ENCODE results near the gene PRPSAP1.

Gene PRPSAP1, protein sequence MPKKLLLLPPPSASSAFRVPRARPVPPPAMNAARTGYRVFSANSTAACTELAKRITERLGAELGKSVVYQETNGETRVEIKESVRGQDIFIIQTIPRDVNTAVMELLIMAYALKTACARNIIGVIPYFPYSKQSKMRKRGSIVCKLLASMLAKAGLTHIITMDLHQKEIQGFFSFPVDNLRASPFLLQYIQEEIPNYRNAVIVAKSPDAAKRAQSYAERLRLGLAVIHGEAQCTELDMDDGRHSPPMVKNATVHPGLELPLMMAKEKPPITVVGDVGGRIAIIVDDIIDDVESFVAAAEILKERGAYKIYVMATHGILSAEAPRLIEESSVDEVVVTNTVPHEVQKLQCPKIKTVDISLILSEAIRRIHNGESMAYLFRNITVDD

DNA sequence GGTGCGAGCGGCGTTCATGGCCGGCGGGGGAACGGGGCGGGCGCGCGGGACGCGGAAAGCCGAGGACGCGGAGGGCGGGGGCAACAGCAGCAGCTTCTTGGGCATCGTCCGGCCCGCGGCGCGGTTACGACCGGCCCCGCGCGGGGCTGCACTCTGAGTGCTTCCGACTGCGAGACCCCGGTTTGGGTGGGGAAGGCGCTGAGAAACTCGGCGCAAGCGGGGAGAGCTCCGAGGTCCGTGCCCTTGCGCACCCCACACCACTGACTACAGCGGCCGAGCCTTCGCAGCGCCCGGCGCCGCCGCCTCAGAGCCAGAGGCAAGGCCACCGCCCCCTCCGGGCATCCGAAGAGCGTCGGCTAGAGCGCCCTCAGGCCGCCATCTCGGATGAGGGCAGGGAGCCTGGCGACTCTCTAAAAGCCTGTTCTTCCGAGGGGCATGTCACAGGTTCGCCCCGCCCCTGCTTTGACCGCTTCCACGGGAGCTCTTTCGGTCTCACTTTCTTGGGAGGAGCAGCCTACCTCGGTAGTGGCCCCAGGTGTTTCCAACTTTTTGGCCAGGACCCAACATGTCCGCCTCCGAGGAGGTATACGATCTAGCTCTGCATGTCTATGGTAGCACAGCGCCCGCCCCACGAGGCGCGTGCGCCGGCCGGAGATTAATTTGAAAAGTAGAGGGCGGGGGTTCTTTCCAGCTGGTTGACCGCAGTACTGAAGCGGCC is at the start of gene PRPSAP1:
PRPSAP1 (minus strand) TSS at position 318 of the 718 bp plus-strand sequence; CDS start at position 105, 213 bp downstream.
- peak; percentile 65 to 66 for DNase-seq (ENCODE audit: low read depth in 2 of 2)

DNA sequence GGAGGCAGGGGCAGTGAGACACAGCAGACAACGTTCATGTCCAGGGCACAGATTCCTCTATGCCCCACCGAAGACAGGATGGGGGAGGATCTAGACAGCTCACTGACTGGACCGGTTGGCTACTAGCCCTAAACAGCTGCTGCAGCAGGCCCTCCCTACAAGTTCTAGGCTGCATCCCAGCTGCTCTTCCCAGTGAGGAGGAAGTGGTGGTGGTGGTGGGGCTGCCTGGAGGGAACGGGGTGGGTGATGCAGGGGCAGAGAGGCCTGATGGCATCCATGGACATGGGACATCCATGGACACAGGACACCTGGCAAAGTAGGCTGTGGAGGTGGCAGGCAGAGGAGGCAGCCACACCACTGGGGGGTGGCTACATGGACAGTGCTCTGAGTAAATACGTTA is 49.0 kb upstream of the PRPSAP1 start:
- DNase-seq (ENCODE audit: low read depth in 2 of 2): no peak

DNA sequence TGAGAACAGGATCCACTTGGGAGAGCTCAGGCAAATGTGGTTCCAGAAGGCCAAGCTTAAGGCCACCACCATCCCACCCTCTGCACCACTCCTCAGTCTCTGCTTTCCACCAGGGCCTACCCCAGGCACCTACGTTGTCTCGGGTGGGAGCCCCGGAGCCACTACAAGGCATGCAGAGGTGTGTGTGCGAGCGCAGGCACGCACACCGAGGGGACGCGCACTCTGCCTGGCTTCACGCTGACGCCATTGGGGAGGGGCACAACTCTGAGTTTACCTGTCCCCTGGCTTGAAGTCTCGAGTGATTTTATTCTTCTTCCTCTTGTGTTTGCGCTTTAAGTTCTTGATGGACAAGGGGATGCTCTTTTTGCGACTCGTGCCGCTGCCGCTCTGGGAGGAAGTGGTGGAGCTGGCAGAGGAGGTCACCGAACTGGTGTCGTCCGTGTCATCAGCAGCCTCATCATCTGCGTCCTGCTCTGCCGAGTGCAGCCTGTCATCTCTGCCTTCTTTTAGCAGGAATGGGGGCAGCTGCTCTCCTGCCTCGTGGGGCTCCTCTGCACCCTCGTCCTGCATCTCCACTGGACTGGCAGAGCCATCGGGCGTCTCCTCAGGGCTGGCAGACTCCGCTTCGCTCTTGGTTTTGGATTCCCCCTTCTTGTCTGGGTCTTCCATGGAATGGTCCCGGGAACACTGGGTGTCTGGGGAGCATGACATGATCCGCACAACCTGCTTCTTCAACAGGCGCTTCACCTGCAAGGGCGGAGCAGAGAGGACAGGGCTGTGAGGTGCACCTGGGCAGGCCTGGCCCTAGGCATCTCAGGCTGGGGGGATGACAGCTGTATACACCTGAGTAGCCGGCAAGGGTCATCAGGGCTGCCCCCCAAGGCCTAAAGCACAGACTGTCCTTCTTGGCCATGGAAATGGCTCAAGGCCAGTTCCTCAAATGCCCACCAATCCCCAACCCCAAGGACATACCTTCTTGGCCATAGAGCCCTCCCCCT is 45.8 kb upstream of the PRPSAP1 start:
- no peak for DNase-seq (ENCODE audit: low read depth in 2 of 2)

DNA sequence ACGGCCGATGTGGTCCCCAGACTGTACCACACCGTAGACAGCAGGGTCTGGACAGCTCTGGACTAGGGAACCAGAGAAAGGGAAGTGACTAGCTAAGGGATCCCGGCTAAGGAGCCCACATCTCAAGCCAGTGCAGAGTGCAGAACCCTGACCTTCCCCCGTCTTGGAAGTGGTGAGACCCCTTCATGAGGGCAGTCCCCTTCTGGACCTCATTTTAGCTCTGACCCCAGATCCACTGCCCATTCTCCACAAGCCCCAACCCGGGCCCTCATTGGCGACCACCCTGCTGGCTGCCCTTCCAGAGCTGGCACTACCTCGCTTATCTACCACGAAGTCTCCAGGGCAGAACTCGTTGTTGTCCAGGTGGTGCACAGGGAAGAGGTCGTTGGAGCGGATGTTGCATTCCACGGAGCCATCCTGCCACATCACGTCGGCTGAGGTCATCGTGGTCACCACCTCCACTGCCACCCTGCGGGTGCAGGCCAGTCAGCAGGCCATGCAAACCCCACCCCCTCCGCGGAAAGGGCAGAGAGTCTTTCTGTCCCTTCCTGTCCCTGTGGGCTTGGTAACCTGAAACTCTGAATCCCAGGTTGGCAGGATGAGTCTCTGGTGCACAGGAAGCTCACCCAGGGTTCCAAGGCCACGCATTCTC is 44.9 kb upstream of the PRPSAP1 start:
- DNase-seq (ENCODE audit: low read depth in 2 of 2): no peak

DNA sequence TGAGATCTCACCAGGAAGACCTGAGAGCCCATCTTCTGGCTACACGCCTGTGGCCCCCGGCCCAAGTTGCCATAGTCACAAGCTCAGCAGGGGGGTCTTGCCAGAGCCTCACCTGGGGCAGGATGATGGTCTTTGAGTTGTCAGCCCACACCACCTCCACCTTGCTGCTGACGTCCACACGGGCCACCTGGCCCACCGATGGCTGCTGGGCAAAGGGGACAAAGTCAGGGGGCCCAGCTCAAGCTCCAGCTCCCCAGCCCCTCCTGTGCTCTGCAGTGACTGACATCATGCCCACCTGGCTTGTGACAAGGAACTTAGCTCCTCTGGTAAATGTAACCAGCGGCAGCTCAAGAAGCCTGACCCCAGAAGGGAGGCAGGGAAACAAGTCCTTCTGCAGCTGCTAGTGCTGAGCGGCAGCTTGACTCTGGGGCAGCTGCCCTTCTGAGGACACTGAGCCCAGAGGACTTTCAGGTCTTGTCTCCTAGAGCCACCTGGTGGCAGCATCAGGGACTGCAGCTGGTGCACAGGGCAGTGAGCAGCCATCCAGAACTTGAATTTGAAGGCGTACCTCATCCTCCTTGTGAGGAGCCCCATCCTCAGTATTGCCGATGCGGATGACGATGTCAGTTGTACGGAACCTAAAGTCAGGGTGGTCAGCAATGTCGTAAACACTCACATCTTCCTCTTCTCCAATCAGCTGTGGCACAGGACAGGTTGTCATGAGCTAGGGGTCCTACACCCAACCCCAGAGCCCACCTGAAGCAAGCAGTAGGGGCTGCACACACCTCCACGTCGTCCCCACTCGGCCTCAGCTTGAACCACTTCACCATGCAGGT is 44.2 kb upstream of the PRPSAP1 start:
- peak; percentile 84 to 85 for DNase-seq (ENCODE audit: low read depth in 2 of 2)

DNA sequence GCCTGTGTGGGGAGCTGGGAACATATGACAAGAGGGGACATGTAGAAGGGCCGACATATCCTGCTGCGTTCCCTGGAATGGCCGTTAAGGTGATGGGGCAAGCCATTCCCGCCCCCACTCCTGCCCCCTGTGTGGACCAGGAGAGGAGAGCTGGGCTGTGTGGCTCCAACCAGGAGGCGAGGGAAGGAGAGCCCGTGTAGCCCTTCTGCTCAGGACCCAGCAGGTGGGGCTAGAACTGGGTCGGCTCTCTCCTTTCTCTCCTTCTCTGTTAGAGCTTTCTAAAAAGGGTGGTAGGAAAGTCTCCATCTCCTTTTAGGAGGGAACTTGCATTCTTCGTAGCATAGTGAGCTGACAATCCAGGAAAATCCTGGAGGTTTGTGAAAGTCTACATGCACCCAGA is 43.5 kb upstream of the PRPSAP1 start:
- no peak for DNase-seq (ENCODE audit: low read depth in 2 of 2)

DNA sequence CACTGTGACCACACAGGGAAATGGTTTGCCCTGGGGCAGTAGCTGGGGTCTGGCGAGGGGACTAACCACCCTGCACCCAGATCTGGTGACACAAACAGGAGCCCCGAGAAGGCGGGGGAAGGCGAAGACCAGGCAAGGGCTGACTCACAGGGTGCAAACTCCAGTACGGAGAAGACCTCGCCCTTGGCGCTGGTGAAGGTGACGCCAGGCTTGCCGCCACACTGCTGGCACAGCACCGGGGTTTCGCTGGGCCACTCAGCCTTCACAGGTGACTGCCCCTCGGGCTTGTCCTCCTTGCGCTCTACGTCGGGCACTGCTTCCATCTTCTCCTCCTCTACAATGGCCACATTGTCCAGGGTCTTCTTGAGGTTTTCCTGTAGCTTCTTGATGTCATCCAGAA is 42.3 kb upstream of the PRPSAP1 start:
- no peak for DNase-seq (ENCODE audit: low read depth in 2 of 2)

DNA sequence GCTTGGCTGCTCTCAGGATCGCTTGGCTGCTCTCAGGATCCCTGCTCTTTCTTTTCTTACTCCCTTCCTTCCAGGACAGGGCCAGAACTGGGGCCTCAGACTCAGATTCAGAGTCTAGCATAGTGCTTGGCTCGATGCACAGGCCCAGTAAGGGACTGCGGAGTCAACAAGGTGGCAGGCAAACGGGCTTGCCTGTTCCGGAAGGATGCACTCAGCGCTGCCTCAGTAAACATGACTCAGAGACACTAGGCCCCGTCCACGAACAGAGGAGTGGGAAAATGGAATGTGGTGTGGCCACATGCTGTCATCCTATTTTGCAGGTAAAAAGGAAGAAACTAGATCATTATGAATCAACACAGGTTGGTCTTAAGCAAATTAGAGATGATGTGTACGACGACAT is 40.5 kb upstream of the PRPSAP1 start:
- no peak for DNase-seq (ENCODE audit: low read depth in 2 of 2)

DNA sequence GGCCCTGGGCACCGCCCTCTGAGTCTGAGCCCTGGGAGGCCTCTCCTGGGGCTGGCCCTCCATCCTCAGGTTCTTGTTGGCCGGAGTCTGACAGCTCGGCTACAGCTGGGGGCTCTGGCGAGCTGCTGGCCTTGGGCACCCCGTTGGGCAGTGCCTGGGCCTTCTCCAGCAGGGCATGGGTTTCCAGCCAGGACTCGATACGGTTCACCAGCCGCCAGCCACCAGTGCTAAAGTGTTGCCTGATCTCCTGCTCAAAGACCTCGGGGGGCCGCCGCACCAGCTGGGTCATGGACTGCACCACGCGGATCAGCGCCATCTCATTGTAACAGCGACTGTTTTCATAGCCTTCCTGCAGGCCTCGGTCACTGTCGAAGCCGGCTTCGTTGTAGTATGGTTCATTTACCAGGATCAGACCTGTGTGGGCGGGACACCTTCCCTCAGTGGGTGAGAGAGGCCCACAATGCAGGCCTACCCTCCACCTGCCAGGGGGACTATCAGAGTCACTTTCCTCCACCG is 37.5 kb upstream of the PRPSAP1 start:
- DNase-seq (ENCODE audit: low read depth in 2 of 2): no peak

DNA sequence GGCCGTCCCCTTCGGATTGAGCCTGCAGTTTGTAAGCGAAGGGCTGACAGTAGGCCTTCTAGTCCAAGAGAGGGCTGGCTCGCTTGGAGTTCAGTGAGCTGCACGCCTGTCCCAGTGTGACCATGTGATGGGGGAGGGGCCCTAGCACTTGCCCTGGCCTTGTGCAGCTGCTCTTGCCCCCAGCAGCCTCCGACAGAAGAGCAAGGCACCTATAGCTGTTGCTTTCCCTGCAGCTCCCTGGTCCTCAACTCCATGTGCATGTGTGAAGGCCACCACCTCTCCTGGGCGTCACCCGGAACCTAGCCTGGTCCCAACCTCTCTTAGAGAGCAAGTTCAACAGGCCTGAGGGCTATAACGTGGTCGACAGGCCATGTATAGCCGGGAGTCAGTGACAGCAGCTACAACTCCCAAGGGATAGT is 36.3 kb upstream of the PRPSAP1 start:
- no peak for DNase-seq (ENCODE audit: low read depth in 2 of 2)

DNA sequence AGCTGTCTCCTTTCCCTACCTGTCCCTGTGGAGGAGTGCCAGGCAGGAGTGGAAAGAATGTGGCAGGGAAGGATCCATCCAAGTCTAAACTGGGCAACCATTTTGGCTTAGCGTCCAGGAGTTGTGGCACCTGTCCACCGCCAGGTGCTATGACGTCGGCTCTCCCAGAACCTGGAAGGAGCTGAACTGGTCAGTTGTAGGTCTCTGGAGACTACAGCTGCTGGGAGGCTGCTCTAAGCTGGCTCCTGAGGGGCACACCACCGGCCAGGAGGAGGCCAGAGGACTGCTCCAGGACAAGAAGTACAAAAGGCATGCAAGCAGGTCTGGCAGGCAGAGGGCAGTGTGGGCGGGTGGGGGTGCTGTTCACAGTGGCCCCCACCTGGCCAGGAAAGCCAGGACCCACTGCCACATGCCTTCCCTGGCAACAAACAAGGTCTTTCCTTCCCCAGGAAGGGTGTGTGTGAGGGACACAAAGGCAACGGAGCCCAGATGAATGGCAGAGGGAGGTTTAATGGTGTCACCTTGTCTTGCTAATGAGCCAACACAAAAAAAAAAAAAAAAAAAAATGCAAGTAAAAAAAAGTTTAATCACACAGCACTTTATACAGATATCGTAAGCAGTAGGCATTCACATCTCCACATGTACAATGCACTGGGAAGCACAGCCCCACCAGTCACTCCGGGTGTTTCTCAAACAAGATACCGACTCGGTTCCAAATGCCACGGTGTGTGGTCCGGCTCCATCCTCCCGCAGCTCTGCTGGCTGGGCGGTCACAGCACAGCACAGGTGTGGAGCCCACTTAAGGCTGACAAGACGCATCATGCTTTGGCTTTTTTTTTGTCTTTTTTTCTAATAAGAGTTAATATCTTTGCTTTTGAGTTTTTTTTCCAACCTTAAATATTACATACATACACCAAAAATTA is 35.5 kb upstream of the PRPSAP1 start:
- DNase-seq (ENCODE audit: low read depth in 2 of 2): no peak

DNA sequence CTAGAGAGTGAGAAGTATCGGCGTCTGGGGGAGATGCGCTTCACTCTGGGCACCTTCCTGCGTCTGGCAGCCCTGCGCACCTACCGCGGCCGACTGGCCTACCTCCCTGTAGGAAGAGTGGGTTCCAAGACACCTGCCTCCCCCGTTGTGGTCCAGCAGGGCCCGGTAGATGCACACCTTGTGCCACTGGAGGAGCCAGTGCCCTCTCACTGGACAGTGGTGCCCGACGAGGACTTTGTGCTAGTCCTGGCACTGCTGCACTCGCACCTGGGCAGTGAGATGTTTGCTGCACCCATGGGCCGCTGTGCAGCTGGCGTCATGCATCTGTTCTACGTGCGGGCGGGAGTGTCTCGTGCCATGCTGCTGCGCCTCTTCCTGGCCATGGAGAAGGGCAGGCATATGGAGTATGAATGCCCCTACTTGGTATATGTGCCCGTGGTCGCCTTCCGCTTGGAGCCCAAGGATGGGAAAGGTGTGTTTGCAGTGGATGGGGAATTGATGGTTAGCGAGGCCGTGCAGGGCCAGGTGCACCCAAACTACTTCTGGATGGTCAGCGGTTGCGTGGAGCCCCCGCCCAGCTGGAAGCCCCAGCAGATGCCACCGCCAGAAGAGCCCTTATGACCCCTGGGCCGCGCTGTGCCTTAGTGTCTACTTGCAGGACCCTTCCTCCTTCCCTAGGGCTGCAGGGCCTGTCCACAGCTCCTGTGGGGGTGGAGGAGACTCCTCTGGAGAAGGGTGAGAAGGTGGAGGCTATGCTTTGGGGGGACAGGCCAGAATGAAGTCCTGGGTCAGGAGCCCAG is 33.5 kb upstream of the PRPSAP1 start:
- DNase-seq (ENCODE audit: low read depth in 2 of 2): no peak

DNA sequence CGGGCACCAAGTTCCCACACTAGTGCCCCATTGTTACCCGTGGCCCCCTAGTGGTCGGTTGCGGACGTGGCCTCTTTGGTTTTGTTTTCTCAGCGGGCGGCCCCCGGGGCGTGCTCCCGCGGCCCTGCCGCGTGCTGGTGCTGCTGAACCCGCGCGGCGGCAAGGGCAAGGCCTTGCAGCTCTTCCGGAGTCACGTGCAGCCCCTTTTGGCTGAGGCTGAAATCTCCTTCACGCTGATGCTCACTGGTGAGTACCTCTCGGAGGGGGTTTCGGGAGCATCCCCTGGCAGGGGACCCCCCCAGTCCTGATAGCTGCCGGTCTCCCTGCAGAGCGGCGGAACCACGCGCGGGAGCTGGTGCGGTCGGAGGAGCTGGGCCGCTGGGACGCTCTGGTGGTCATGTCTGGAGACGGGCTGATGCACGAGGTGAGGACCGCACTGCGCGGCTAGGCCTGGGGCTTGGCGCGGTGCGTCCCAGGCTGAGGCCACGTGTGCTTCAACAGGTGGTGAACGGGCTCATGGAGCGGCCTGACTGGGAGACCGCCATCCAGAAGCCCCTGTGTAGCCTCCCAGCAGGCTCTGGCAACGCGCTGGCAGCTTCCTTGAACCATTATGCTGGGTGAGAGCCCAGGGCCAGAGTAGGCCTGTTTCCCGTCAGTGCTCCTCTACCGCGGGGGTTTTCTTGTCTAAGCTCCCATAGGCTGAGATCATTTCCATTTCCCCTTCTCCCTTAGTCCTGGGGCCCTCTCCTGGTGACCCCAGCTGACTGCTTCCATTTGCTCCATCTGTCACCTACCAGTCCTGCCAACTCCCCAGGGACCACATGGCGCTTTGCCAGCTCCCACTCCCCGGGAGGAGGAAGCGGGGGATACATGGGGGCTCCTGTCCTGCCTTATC is 32.4 kb upstream of the PRPSAP1 start:
- DNase-seq (ENCODE audit: low read depth in 2 of 2): peak; percentile 78 to 83

DNA sequence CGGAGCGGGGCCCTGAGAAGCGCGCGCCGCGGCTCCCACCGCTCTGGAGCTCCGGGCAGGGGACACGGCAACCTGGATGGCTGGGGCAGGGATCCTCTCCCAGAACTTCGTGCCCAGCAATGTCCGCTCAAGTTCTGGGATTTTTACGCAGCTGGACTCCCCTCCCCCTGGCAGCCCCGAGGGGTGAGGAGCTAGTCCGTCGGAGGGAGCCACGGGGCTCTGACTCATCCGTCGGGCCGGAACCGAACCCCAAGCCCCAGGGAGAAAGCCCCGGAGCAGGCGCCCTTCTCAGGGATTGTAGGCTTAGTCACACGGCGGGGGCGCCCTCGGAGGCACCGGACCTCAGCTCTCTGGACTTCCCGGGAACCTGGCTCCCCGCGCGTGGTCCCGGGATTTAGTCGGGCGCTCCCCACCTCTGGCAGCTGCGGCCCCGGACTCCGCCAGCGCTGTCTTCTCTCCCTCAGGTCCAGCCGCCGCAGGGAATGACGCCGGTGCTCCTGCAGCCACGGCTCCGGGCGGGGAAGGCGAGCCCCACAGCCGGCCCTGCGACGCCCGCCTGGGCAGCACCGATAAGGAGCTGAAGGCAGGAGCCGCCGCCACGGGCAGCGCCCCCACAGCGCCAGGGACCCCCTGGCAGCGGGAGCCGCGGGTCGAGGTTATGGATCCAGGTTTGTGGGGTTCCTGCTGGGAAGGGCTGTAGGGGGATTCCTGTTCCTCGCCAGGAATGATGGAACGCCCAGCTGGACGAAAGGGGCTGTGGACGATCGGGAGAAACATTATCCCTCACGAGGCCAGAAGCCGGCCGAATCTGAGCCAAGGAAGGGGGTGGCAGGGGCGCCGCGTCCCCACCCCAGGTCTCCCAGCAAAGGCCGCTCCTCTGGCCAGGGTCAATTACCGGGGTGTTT is 31.5 kb upstream of the PRPSAP1 start:
- peak in 1 of 2 donors; percentile 33 for DNase-seq (ENCODE audit: low read depth in 2 of 2)

DNA sequence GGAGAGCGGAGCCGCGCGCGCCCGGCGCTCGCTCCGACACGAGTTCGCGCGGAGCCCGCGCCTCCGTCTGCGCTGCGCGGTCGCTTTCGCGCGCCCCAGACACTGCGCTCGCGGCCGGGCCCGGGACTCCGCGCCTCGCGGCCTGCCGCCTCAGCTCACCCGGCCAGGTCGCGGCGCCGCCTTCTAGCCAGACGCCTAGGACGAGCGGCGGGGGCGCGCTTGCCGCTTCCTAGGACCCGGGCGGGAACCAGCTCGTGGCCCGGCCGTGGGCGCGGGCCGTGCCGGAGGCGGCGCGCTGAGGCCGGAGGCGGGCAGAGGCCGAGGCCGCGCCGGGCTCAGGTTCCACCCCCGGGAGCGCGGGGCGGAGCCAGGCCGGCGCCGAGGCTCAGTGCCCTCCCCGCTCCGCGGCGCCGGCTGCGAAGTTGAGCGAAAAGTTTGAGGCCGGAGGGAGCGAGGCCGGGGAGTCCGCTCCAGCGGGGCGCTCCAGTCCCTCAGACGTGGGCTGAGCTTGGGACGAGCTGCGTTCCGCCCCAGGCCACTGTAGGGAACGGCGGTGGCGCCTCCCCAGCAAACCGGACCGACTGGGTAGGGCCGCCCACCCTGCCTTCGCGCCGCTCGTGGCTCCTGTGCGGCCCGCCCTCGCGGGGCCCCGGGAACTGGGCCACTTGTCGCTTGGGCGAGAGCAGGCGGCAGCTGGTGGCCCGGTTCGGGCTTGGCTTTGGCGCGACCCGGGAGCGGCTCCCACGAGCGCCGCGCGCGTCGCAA is 30.7 kb upstream of the PRPSAP1 start, which contains the start of gene SPHK1:
SPHK1 (plus strand) TSS at position 388 of the 765 bp plus-strand sequence. CDS start 1,036 bp downstream, outside the sequence.
- peak; percentile 37 to 71 for DNase-seq (ENCODE audit: low read depth in 2 of 2)
